IPS DF 4.7 (cell line): Measurements from ENCODE around the gene DNAH14.
"Not testable (repeated sequence)": the region's sequence is repeated elsewhere in the genome, so short reads cannot be mapped to it uniquely, and the experiment has no call there.

Source experiments
- DNase-seq: peaks from one replicate; pipeline ENCODE4 v3.0.0-alpha.2; 2013; ENCODE audit warnings: low spot score; ENCODE audit errors: extremely low read depth

The DNAH14 gene

GRCh38 chr1:224921354-224921753 is 8.1 kb upstream of the DNAH14 start:
- no peak for DNase-seq

GRCh38 chr1:224922404-224923164 is 6.9 kb upstream of the DNAH14 start:
- DNase-seq, result peak; percentile 38

GRCh38 chr1:224923726-224924125 is 5.7 kb upstream of the DNAH14 start:
- no peak for DNase-seq

GRCh38 chr1:224927631-224928030 is 1.8 kb upstream of the DNAH14 start:
- not testable (repeated sequence) for DNase-seq

- DNase-seq, result no peak
Measured at GRCh38 chr1:224928906-224929305, 569 bp upstream of the DNAH14 start.

GRCh38 chr1:224931605-224932004 is 2.1 kb downstream of the DNAH14 start:
- no peak for DNase-seq

GRCh38 chr1:224932607-224933249 is 3.3 kb downstream of the DNAH14 start:
- DNase-seq, result no peak

- DNase-seq, result no peak
Measured at GRCh38 chr1:224933584-224933983, 4.1 kb downstream of the DNAH14 start.

- DNase-seq, result no peak
Measured at GRCh38 chr1:224938652-224939051, 9.2 kb downstream of the DNAH14 start.

- DNase-seq, result no peak
Measured at GRCh38 chr1:224939844-224940425, 10.5 kb downstream of the DNAH14 start.

- not testable (repeated sequence) for DNase-seq
Measured at GRCh38 chr1:224940735-224941134, 11.3 kb downstream of the DNAH14 start.

- DNase-seq, result not testable (repeated sequence)
Measured at GRCh38 chr1:224945651-224946348, 16.3 kb downstream of the DNAH14 start.

- DNase-seq, result not testable (repeated sequence)
Measured at GRCh38 chr1:224946349-224946691, 16.8 kb downstream of the DNAH14 start.

GRCh38 chr1:224957696-224958095 is 28.2 kb downstream of the DNAH14 start:
- no peak for DNase-seq

GRCh38 chr1:224958490-224958889 is 29.0 kb downstream of the DNAH14 start:
- no peak for DNase-seq

- no peak for DNase-seq
Measured at GRCh38 chr1:224959115-224959514, 29.6 kb downstream of the DNAH14 start.

- no peak for DNase-seq
Measured at GRCh38 chr1:224959656-224960055, 30.2 kb downstream of the DNAH14 start.

- no peak for DNase-seq
Measured at GRCh38 chr1:224980181-224980580, 50.7 kb downstream of the DNAH14 start.

GRCh38 chr1:224981922-224982354 is 52.5 kb downstream of the DNAH14 start:
- peak; percentile 2 for DNase-seq

- no peak for DNase-seq
Measured at GRCh38 chr1:224988042-224988441, 58.6 kb downstream of the DNAH14 start.

GRCh38 chr1:224989615-224990014 is 60.1 kb downstream of the DNAH14 start:
- no peak for DNase-seq

- not testable (repeated sequence) for DNase-seq
Measured at GRCh38 chr1:224991550-224991949, 62.1 kb downstream of the DNAH14 start.
